NCI-H345 treated with DMSO at 0.1 percent for 48 hours (cell line): ENCODE measurements around the gene TRIM60.
"Not testable (repeated sequence)": the region's sequence is repeated elsewhere in the genome, so short reads cannot be mapped to it uniquely, and the experiment has no call there.

Experiments
- DNase-seq: peaks from one replicate; lab custom pipeline; 2025; ENCODE audit not compliant: unreplicated experiment; lab: John Stamatoyannopoulos, UW

The TRIM60 gene

DNA sequence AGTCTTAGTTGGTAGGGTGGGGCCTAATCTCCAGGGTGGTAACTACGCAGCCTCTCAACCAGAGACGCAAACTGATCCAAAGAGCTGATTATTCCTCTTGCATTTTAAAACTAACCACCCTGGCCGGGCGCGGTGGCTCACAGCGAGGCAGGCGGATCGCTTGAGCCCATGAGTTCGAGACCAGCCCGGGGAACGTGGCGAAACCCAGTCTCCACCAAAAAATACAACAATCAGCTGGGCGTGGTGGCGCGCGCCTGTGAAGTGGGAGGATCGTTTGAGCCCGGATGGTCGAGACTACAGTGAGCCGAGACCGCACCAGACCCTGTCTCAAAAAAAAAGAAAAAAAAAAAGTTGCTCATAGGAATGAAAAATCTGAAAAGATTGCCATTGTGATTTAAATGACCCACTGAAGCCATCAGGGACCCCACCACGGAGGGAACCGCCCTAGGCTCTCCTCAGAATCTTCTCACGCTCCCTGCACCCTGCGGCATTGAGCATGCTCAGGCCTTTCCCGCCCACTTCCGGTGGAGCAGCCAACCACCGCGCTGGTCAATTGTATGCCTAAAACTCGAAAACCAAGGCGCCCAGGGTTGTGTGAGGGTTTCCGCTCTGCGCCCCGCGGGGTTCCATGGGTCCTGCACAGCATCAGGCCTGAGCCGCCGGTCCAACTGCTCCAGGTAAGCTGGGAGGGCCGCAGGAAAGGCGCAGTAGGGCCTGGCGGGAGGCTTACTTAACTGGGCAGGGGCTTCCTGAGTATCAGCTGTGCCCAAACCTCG is at the start of gene TRIM60:
TRIM60 (plus strand) TSS at position 564 of the 776 bp plus-strand sequence. CDS start 8,074 bp downstream, outside the sequence.
- DNase-seq = no peak

DNA sequence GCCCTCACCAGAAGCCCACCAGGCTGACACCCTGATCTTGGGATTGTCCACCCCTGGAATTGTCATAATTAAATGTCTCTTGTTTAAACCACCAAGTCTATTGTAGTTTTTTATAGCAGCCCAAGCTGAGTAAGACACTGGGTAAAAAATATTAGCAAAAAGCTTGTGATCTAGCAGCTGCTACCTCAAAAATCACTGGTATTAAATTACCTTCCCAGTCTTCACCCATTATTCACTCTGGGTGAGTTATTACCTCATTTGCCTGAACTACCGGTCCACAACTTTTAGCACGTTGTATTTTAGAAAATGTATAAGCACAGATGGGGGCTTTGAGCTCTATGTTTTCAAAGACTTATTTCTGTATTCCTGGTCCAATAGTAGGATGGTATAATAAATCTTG is 42.3 kb upstream of the TRIM60 start:
- no peak for DNase-seq

DNA sequence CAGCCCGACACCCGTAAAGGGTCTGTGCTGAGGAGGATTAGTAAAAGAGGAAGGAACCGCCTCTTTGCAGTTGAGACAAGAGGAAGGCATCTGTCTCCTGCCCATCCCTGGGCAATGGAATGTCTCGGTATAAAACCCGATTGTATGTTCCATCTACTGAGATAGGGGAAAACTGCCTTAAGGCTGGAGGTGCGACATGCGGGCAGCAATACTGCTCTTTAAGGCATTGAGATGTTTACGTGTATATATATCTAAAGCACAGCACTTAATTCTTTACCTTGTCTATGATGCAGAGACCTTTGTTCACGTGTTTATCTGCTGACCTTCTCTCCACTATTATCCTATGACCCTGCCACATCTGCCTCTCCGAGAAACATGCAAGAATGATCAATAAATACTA is 41.0 kb upstream of the TRIM60 start:
- DNase-seq = not testable (repeated sequence)

DNA sequence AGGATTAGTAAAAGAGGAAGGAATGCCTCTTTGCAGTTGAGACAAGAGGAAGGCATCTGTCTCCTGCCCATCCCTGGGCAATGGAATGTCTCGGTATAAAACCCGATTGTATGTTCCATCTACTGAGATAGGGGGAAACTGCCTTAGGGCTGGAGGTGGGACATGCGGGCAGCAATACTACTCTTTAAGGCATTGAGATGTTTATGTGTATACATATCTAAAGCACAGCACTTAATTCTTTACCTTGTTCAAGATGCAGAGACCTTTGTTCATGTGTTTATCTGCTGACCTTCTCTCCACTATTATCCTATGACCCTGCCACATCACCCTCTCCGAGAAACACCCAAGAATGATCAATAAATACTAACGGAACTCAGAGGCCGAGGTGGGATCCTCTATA is 35.7 kb upstream of the TRIM60 start:
- not testable (repeated sequence) for DNase-seq

DNA sequence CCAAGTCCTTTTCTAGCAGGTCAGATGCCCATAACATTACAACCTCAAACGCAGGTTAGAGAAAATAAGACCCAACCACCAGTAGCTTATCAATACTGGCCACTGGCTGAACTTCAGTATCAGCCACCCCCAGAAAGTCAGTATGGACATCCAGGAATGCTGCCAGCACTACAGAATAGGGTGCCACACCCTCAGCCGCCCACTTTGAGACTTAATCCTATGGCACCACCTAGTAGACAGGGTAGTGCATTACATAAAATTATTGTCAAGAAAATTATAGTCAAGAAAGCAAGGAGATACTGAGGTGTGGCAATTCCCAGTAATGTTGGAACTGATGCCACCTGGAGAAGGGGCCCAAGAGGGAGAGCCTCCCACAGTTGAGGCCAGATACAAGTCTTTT is 34.5 kb upstream of the TRIM60 start:
- no peak for DNase-seq

DNA sequence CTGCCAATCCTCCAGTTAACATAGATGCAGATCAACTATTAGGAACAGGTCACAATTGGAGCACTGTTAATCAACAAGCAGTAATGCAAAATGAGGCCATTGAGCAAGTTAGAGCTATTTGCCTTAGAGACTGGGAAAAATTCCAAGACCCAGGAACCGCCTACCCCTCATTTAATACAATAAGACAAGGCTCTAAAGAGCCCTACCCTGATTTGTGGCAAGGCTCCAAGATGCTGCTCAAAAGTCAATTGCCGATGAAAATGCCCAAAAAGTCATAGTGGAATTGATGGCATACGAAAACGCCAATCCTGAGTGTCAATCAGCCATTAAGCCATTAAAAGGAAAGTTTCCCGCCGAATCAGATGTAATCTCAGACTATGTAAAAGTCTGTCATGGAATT is 33.9 kb upstream of the TRIM60 start:
- no peak for DNase-seq

DNA sequence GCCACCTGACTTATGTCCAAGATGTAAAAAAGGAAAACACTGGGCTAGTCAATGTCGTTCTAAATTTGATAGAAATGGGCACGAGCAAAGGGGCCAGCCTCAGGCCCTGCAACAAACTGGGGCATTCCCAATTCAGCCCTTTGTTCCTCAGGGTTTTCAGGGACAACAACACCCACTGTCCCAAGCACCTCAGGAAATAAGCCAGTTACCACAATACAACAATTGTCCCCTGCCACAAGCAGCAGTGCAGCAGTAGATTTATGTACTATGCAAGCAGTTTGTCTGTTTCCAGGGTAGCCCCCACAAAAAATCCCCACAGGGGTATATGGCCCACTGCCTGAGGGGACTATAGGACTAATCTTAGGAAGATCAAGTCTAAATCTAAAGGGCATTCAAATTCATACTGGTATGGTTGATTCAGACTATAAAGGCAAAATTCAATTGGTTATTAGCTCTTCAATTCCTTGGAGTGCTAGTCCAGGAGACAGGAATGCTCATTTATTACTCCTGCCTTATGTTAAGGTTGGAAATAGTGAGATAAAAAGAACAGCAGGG is 33.2 kb upstream of the TRIM60 start:
- DNase-seq = not testable (repeated sequence)

DNA sequence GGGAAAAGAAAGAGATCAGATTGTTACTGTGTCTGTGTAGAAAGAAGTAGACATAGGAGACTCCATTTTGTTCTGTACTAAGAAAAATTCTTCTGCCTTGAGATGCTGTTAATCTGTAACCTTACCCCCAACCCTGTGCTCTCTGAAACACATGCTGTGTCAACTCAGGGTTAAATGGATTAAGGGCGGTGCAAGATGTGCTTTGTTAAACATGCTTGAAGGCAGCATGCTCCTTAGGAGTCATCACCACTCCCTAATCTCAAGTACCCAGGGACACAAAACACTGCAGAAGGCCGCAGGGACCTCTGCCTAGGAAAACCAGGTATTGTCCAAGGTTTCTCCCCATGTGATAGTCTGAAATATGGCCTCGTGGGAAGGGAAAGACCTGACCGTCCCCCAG is 29.8 kb upstream of the TRIM60 start:
- DNase-seq = not testable (repeated sequence)

DNA sequence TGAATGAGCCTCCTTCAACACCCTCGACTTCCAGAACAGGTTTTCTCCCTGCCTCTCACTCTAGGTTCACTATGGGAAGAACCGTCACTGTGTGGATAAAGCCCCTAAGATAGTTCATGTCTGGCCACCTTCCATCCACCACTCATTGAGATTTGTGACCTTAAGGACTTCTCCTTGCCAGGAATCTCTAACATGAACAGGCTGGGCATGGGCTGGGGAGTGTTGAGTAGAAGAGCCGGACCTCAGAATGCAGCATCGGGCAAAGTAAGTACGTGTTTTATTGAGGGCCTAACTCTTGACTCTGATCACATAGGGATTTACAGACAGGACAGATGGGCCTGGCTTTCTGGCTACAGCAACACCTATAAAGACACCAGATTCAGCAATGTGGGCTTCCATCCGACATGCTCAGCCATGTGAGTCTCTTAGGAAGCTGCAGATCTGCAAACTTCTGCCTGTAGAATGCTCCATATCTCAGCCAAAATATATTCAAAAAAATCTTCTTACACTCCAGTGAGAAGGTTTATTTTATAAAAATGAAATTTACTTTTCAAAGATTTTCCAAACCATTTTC is 26.4 kb upstream of the TRIM60 start:
- no peak for DNase-seq

DNA sequence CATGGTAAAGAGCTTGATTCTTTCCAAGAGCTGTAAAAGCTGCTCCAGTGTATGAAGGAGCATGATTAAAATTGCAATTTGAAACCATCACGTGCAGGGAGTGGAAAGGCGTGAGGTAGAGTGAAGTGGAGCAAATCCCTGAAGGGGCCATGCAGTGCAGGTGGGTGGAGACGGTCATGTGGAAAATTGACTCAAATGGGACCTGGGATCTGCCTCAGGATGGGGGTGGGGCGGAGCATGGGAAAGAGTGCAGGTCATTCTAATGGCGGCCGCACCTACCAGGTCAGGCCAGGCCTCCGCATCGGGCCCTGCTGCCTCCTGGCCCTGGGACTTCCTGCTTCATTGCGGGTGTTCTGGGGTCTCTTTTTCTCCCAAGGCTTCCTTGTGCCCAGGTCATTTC is 25.3 kb upstream of the TRIM60 start:
- DNase-seq = no peak

DNA sequence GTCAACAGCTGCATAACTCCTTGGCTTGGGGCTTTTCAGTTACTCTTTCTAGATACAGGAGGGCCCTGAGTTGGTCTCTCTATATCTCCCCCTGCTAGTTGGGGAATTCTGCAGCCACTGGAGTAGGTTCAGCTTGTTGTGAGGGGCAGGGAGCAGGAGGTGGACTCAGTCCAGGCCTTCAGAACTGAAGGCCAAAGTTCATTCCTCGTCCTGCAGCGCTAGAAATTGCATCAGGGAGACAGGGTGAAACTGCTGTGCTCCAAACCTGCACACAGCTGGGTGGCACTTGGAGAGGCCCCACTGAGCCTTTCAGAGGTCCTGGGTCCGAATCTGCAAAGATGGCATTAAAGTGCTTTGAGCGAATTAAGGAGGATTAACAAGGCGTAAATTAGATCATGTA is 24.9 kb upstream of the TRIM60 start:
- DNase-seq = no peak

DNA sequence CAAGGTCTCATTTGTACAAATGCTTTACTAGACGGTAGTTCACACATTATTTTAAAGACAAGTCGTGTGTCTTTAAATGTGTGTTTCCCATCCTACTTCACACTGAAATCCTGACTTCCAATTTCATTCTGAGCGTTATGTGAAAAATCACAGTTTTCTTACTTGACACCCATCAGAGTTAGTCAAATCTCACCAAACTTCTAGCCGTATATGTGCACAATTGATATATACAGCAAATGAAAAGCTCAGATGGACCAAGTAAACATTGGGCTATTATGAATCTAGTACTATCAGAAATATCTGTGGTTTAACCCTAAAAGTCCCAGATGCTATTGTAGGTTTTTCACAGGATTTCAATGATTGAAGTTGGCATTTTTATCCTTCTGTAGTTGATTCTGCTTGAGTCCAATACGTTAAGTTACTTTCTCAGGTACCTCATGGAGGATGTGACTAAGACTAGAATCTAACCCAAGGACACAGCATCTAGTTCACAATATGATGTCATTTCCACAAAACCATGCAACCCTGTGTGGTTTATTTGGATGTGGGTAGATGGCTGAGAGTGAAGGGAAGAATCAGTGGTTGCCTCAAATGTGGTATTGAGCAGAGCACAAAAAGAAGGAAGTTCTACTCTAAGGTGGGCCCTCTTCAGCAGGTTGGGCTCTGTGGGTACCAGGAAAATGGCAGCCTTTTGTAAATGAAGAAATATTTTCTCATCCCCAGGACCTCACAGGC is 22.1 kb upstream of the TRIM60 start:
- DNase-seq = no peak

DNA sequence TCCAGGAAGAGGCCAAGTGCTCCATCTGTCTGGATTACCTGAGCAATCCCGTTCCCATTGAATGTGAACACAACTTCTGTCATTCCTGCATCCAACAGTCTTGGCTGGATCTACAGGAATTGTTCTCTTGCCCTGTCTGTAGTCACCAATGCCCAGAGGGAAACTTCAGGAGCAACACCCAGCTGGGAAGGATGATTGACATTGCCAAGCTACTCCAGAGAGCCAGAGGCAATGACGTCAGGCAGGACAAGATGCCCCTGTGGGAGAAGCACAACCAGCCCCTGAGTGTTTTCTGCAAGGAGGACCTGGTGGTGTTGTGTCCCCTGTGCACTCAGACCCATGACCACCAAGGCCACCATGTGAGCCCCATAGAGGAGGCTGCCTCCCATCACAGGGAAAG is 21.3 kb upstream of the TRIM60 start:
- DNase-seq = no peak

DNA sequence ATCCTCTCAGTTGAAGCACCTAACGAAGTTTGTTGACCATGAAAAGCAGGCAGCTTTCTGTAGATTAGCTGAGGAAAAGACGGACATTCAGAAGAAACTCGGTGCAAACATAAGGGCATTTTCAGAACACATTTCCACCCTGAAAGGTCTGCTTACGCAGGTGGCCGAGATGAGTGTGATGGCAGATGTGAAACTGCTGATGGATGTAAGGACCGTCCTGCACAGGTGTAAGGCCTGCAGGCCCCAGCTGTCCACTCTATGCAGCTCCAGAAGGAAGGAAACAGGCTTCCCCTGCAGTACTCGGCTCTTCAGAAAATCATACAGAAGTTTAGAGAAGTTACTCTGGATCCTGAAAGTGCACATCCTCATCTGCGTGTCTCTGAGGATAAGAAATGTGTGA is 20.8 kb upstream of the TRIM60 start:
- no peak for DNase-seq

DNA sequence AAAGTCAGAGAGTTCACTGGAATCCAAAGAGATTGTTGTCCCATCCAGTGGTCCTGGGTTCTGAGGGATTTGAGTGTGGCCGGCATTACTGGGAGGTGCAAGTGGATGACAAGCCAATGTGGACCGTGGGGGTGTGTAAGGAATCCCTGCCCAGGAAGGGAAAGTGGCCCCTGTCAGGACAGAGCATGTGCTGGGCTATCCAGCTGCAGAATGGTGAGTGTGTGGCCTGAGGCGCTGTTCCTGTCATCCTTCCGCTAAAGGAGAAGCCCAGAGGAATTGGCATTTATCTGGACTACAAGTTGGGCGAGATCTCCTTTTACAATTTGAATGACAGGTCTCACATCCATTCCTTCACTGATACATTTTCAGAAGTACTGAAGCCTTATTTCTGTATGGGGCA is 20.4 kb upstream of the TRIM60 start:
- no peak for DNase-seq

DNA sequence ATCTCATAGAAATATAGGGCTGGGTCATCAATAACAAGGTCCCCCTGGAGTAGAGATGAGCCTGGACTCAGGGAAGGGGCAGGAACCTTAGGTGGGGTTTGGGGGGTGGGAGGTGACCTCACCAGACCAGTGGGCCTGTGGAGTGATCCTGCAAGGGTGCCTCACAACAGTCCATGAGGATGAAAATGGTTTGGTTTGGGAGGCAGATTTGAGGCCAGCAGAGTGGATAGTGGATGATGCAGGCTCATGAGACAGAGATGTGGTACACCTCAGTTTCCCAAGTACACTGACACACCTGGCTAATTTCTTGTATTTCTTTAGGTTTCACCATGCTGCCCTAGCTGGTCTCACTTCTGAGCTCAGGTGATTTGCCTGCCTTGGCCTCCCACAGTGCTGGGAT is 18.1 kb upstream of the TRIM60 start:
- DNase-seq = no peak

DNA sequence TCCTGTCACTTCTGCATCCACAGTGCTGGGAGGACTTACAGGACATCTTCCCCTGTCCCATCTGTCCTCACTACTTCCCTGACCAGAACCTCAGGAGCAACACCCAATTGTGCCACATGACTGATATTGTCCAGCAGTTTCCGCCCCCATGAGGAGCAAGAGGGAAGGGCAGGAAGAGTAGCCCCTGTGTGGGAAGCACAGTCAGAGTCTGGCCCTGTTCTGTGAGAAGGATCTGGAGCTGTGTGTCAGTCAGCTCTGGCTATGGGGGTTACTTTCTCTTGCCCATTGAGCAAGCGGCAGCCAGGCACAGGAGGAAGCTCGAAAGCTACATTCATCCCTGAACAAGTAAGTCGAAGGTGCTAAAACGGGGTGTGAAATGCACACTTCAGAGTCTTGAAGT is 14.8 kb upstream of the TRIM60 start:
- no peak for DNase-seq

DNA sequence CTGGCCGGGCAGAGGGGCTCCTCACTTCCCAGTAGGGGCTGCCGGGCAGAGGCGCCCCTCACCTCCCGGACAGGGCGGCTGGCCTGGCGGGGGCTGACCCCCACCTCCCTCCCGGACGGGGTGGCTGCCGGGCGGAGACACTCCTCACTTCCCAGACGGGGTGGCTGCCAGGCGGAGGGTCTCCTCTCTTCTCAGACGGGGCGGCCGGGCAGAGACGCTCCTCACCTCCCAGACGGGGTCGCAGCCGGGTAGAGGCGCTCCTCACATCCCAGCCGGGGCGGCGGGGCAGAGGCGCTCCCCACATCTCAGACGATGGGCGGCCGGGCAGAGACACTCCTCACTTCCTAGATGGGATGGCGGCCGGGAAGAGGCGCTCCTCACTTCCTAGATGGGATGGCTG is 11.8 kb upstream of the TRIM60 start:
- DNase-seq = not testable (repeated sequence)

DNA sequence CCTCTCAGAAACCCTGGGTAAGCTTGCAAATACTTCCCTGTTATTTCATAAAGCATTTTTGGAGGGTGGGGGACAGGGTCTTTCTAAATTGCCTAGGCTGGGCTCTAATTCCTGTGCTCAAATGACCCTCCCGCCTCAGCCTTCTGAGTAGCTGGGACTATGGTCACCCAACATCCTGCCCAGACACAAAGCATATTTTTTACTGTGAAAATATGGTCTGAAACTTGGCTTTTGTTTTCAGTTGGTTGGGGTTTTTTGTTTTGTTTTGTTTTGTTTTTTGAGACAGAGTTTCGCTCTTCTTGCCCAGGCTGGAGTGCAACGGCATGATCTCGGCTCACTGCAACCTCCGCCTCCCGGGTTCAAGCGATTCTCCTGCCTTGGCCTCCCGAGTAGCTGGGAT is 6.0 kb upstream of the TRIM60 start:
- not testable (repeated sequence) for DNase-seq

DNA sequence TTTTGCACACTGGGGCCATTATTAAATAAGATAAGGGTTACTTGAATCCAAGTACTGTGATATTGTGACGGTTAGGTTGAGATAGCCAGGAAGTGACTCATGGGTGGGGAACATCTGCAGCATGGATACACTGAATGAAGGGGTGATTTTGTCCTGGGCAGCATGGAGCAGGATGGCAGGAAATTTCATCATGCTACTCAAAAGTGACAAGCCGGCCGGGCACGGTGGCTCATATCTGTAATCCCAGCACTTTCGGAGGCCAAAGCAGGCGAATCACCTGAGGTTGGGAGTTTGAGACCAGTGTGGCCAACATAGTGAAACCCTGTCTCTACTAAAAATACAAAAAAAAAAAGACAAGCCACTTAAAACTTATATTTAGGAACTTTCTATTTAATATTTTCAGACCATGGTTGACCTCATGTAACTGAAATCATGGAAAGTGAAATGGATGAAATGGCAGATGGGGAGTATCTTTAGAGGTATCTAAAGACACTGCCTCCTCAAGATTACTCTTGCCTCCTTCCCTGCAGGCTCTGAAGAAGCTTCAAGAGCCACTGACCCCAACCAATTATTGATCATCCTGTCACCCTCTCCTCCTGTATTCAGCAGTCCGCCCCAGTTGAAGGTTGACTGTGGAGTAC is 3.9 kb upstream of the TRIM60 start:
- no peak for DNase-seq

DNA sequence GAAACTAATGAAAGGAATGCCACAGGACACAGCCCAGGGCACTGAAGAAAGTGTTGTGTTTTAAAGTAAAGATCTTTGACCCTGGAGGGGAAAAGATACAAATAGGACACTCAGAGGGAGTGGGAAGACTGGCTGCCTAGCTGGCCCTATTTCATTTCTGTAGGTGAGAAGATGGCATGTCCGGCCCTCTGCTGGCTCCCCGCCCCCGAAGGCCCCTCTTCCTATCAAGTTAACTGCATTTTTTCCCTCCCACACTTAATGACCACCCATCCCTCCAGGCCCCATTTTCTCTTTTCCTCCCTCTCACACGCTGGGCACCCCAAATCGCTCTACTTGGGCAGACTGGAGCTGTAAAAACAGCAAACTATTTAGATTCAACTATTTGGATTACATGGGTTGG is 16.4 kb downstream of the TRIM60 start:
- no peak for DNase-seq
